ENCODE results near the gene B3GNT2.
"Not testable (repeated sequence)": the region's sequence is repeated elsewhere in the genome, so short reads cannot be mapped to it uniquely, and the experiment has no call there.

Gene B3GNT2

GRCh38 chr2:62238236-62238635, 42.3 kb downstream of the B3GNT2 start:
- no peak for DNase-seq

- DNase-seq = no peak
Observed at GRCh38 chr2:62240546-62240945, 44.6 kb downstream of the B3GNT2 start.

- DNase-seq = no peak
Observed at GRCh38 chr2:62243983-62244382, 48.1 kb downstream of the B3GNT2 start.

- no peak for DNase-seq
Observed at GRCh38 chr2:62248226-62248625, 52.3 kb downstream of the B3GNT2 start.

- DNase-seq = no peak
Observed at GRCh38 chr2:62250239-62250638, 54.3 kb downstream of the B3GNT2 start.

- DNase-seq = no peak
Observed at GRCh38 chr2:62254424-62255266, 58.7 kb downstream of the B3GNT2 start.

- DNase-seq = no peak
Observed at GRCh38 chr2:62257466-62257865, 61.6 kb downstream of the B3GNT2 start.

GRCh38 chr2:62263076-62263715, 67.3 kb downstream of the B3GNT2 start:
- DNase-seq = no peak

GRCh38 chr2:62264186-62264585, 68.3 kb downstream of the B3GNT2 start:
- no peak for DNase-seq

GRCh38 chr2:62265106-62265505, 69.2 kb downstream of the B3GNT2 start:
- DNase-seq = no peak

GRCh38 chr2:62266433-62267038, 70.6 kb downstream of the B3GNT2 start:
- no peak for DNase-seq

- DNase-seq = no peak
Observed at GRCh38 chr2:62267696-62268095, 71.8 kb downstream of the B3GNT2 start.

GRCh38 chr2:62268681-62269188, 72.8 kb downstream of the B3GNT2 start:
- not testable (repeated sequence) for DNase-seq

- DNase-seq = no peak
Observed at GRCh38 chr2:62270728-62271127, 74.8 kb downstream of the B3GNT2 start.
